ENCODE measurements around the gene CHCHD3. TPM values are rescaled to one million over a fixed set of nuclear protein-coding genes. Genes with fewer than 3 reads are reported as not detected.
A peak's percentile ranks its signal among the peaks of the same experiment; 100 is the strongest.

Gene CHCHD3
- total and polyA plus RNA-seq, 9 of the 15 experiments (the other 6 are each of a cell fraction or from before 2014, with no cell fraction given): 66.2 to 279 (median 204) TPM

- TF ChIP-seq, protein P1, sequence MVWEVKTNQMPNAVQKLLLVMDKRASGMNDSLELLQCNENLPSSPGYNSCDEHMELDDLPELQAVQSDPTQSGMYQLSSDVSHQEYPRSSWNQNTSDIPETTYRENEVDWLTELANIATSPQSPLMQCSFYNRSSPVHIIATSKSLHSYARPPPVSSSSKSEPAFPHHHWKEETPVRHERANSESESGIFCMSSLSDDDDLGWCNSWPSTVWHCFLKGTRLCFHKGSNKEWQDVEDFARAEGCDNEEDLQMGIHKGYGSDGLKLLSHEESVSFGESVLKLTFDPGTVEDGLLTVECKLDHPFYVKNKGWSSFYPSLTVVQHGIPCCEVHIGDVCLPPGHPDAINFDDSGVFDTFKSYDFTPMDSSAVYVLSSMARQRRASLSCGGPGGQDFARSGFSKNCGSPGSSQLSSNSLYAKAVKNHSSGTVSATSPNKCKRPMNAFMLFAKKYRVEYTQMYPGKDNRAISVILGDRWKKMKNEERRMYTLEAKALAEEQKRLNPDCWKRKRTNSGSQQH (CRISPR knock-in tag; IDR thresholded peaks at IDR 0.05): no peak
- TF ChIP-seq ZNF668 (CRISPR knock-in tag; IDR thresholded peaks at IDR 0.05) (no peak), ARID2 (IDR thresholded peaks at IDR 0.05) (no peak), CREBBP (IDR thresholded peaks at IDR 0.05; ENCODE audit: low read depth, low read length) (no peak), ZBTB33 (CRISPR knock-in tag; IDR thresholded peaks at IDR 0.05) (no peak), ZNF133 (CRISPR knock-in tag; IDR thresholded peaks at IDR 0.05) (no peak), ZBTB17 (CRISPR knock-in tag; IDR thresholded peaks at IDR 0.05) (no peak), ZNF707 (CRISPR knock-in tag; conservative IDR thresholded peaks at IDR 0.05) (no peak), RCOR1 (IDR thresholded peaks at IDR 0.05; ENCODE audit: borderline replicate concordance in 1 of 2, low read depth in 2 of 2, low read length in 2 of 2) (peak in 1 of 2 experiments; percentile 69; a peak in 1 of 4 replicates), L3MBTL2 (IDR thresholded peaks at IDR 0.05) (no peak), SMARCE1 (IDR thresholded peaks at IDR 0.05) (peak; percentile 55; the same call in 1 of the 2 replicates), E4F1 (CRISPR knock-in tag; IDR thresholded peaks at IDR 0.05; ENCODE audit: borderline replicate concordance) (no peak), XRCC4 (IDR thresholded peaks at IDR 0.05; ENCODE audit: extremely low read depth, insufficient read depth, insufficient read length) (no peak), SRSF7 (optimal IDR thresholded peaks at IDR 0.05; ENCODE audit: low read depth, low read length) (no peak), ZNF140 (CRISPR knock-in tag; IDR thresholded peaks at IDR 0.05) (no peak), DIDO1 (tag; IDR thresholded peaks at IDR 0.05; ENCODE audit: low read depth) (0 out of 2 replicates have a peak, but pooled peaks have one; percentile 48), HDAC6 (IDR thresholded peaks at IDR 0.05; ENCODE audit: low read depth, low read length) (no peak), NCOA4 (IDR thresholded peaks at IDR 0.05; ENCODE audit: partially characterized antibody) (no peak), CREM (IDR thresholded peaks at IDR 0.05; ENCODE audit: low read depth) (no peak), SUPT5H (IDR thresholded peaks at IDR 0.05) (no peak), ZFP1 (CRISPR knock-in tag; IDR thresholded peaks at IDR 0.05) (0 out of 2 replicates have a peak, but pooled peaks have one; percentile 2)
- TF ChIP-seq, protein P2, sequence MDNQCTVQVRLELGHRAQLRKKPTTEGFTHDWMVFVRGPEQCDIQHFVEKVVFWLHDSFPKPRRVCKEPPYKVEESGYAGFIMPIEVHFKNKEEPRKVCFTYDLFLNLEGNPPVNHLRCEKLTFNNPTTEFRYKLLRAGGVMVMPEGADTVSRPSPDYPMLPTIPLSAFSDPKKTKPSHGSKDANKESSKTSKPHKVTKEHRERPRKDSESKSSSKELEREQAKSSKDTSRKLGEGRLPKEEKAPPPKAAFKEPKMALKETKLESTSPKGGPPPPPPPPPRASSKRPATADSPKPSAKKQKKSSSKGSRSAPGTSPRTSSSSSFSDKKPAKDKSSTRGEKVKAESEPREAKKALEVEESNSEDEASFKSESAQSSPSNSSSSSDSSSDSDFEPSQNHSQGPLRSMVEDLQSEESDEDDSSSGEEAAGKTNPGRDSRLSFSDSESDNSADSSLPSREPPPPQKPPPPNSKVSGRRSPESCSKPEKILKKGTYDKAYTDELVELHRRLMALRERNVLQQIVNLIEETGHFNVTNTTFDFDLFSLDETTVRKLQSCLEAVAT (IDR thresholded peaks at IDR 0.05): no peak
Observed at GRCh38 chr7:133121175-133121844, 39.4 kb upstream of the CHCHD3 start (continued).

Data from K562 (cell line).